Neural progenitor cell (in vitro differentiated cells): ENCODE measurements around the gene RAPGEF2. TPM values are rescaled to one million over a fixed set of nuclear protein-coding genes. Genes with fewer than 3 reads are reported as not detected.

Source experiments
- DNase-seq: peaks from one replicate; pipeline ENCODE4 v3.0.0-alpha.2; 2016; ENCODE audit warnings: low spot score
- H2AFZ ChIP-seq: fragments of 200-600 bp; sonication (generic); replicated peaks from 2 replicates; pipeline ENCODE4 v1.6.1; 2016; ENCODE audit warnings: antibody characterized with exemption
- H3F3A ChIP-seq: fragments of 200-600 bp; sonication (generic); 2 replicates; pipeline ENCODE4 v1.6.1; 2016; ENCODE audit warnings: antibody characterized with exemption, low read depth
- H3K27ac ChIP-seq: fragments of 200-600 bp; sonication (generic); 2 replicates; pipeline ENCODE4 v1.5.1; 2016; ENCODE audit warnings: mild to moderate bottlenecking
- H3K27me3 ChIP-seq: fragments of 200-600 bp; sonication (generic); 2 replicates; pipeline ENCODE4 v1.6.1; 2016; ENCODE audit warnings: mild to moderate bottlenecking, moderate library complexity
- H3K36me3 ChIP-seq: fragments of 200-600 bp; sonication (generic); 2 replicates; pipeline ENCODE4 v1.5.1; 2016
- H3K4me1 ChIP-seq: fragments of 200-600 bp; sonication (generic); 2 replicates; pipeline ENCODE4 v1.6.1; 2016; ENCODE audit warnings: mixed run types
- H3K4me2 ChIP-seq: fragments of 200-600 bp; sonication (generic); 2 replicates; pipeline ENCODE4 v1.6.1; 2016
- H3K4me3 ChIP-seq: fragments of 200-600 bp; sonication (generic); 2 replicates; pipeline ENCODE4 v1.5.1; 2016
- H3K79me2 ChIP-seq: fragments of 200-600 bp; sonication (generic); 2 replicates; pipeline ENCODE4 v1.6.1; 2016; ENCODE audit warnings: low read depth
- H3K9ac ChIP-seq: fragments of 200-600 bp; sonication (generic); 2 replicates; pipeline ENCODE4 v1.6.1; 2016
- H3K9me3 ChIP-seq: fragments of 200-600 bp; sonication (generic); 2 replicates; pipeline ENCODE4 v1.5.1; 2016; ENCODE audit warnings: low read depth
- H4K20me1 ChIP-seq: fragments of 200-600 bp; sonication (generic); 2 replicates; pipeline ENCODE4 v1.6.1; 2016; ENCODE audit warnings: low read depth
- H3K27ac Mint-ChIP-seq: 3 replicates; pipeline ENCODE4 v1.8.0; 2021; ENCODE audit warnings: mixed read lengths
- H3K27me3 Mint-ChIP-seq: 2 replicates; pipeline ENCODE4 v1.8.0; 2022; ENCODE audit warnings: low read depth, mild to moderate bottlenecking, inconsistent platforms, moderate library complexity, mixed read lengths; ENCODE audit not compliant: insufficient read depth
- H3K36me3 Mint-ChIP-seq: 3 replicates; pipeline ENCODE4 v1.8.0; 2021; ENCODE audit warnings: mixed read lengths
- H3K4me1 Mint-ChIP-seq: 3 replicates; pipeline ENCODE4 v1.8.0; 2021; ENCODE audit warnings: mixed read lengths
- H3K4me3 Mint-ChIP-seq: 3 replicates; pipeline ENCODE4 v1.8.0; 2021; ENCODE audit warnings: mild to moderate bottlenecking, moderate library complexity, mixed read lengths
- H3K9me3 Mint-ChIP-seq: 3 replicates; pipeline ENCODE4 v1.8.0; 2020; ENCODE audit warnings: mixed read lengths
- EZH2 ChIP-seq: fragments of 200-600 bp; sonication (generic); IDR thresholded peaks from 2 replicates; pipeline ENCODE4 v1.6.1; 2017; ENCODE audit warnings: antibody characterized with exemption, mild to moderate bottlenecking, moderate library complexity
- EZH2phosphoT487 ChIP-seq: fragments of 200-600 bp; sonication (generic); IDR thresholded peaks from 2 replicates; pipeline ENCODE4 v1.6.1; 2017; ENCODE audit warnings: antibody characterized with exemption
- total RNA-seq: library from RNA; depleted of rRNA; stranded (reverse); fragments of >200 nt; gene quantifications from 2 replicates; pipeline ENCODE4 v1.2.3, GENCODE V29; 2015; ENCODE audit warnings: low replicate concordance
- TF ChIP-seq, protein P1 (sequence below): fragments of 200-600 bp; sonication (generic); IDR thresholded peaks from 2 replicates; pipeline ENCODE4 v1.5.1; 2017; ENCODE audit warnings: antibody characterized with exemption, mild to moderate bottlenecking

Gene RAPGEF2
- total RNA-seq, 1 donor from 2014 or later = 70.4 TPM

DNA sequence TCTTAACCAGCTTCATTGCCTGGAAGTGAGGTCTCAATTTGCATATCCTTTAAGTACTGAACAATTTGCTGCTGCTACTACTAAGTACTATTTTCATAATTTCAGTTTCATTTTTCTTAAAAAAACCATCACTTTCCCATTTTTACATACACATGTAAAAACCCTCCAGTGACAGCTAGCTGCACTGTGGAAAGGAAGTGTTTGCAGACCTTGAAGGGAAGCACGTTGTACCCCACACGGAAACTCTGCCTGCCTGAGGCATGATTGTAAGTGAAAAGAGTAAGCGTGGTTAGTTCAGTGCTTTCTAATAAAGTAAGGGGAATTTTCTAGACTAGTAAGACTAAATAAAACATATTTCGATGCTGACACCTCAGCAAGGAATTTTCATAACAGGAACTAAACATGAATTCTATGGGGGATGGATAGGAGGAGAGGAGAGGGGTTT lies 103.6 kb downstream of the RAPGEF2 start:
- Histone ChIP-seq H3K4me1 (peaks cover 14% of the 10 kb centered on the region), H3K4me2 (no peak overlapping the region), H3K36me3 (no peaks in the 10 kb centered on the region), H3K9me3 (no peaks in the 10 kb centered on the region), H3K27me3 (no peaks in the 10 kb centered on the region), H3K9ac (no peak overlapping the region), H3K4me3 (no peak overlapping the region), H3F3A (no peaks in the 10 kb centered on the region), H4K20me1 (peaks cover 27% of the 10 kb centered on the region), H3K79me2 (peaks cover 10% of the 10 kb centered on the region), H3K27ac (no peak overlapping the region), H2AFZ (no peak overlapping the region)
- H3K4me3 Mint-ChIP-seq = no peak overlapping the region
- peaks cover 10% of the 10 kb centered on the region for H3K4me1 Mint-ChIP-seq
- peaks cover 11% of the 10 kb centered on the region for H3K36me3 Mint-ChIP-seq
- H3K27me3 Mint-ChIP-seq = peaks cover 2% of the 10 kb centered on the region
- H3K9me3 Mint-ChIP-seq = no peaks in the 10 kb centered on the region
- DNase-seq = no peak
- TF ChIP-seq EZH2 (no peak), EZH2phosphoT487 (no peak)
- TF ChIP-seq, protein P1, sequence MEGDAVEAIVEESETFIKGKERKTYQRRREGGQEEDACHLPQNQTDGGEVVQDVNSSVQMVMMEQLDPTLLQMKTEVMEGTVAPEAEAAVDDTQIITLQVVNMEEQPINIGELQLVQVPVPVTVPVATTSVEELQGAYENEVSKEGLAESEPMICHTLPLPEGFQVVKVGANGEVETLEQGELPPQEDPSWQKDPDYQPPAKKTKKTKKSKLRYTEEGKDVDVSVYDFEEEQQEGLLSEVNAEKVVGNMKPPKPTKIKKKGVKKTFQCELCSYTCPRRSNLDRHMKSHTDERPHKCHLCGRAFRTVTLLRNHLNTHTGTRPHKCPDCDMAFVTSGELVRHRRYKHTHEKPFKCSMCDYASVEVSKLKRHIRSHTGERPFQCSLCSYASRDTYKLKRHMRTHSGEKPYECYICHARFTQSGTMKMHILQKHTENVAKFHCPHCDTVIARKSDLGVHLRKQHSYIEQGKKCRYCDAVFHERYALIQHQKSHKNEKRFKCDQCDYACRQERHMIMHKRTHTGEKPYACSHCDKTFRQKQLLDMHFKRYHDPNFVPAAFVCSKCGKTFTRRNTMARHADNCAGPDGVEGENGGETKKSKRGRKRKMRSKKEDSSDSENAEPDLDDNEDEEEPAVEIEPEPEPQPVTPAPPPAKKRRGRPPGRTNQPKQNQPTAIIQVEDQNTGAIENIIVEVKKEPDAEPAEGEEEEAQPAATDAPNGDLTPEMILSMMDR = no peak
- no peak overlapping the region for H3K27ac Mint-ChIP-seq

GRCh38 chr4:159209249-159209648 lies 106.4 kb downstream of the RAPGEF2 start:
- H4K20me1 ChIP-seq = peaks cover 7% of the 10 kb centered on the region
- no peak overlapping the region for H2AFZ ChIP-seq
- H3K79me2 ChIP-seq = peaks cover 15% of the 10 kb centered on the region
- H3K4me2 ChIP-seq = no peak overlapping the region
- Mint-ChIP-seq H3K27me3 (no peaks in the 10 kb centered on the region), H3K27ac (no peak overlapping the region), H3K9me3 (no peaks in the 10 kb centered on the region), H3K4me3 (no peak overlapping the region), H3K4me1 (peaks cover 3% of the 10 kb centered on the region), H3K36me3 (peaks cover 13% of the 10 kb centered on the region)
- H3K4me1 ChIP-seq = peaks cover 10% of the 10 kb centered on the region
- no peak for DNase-seq
- no peak overlapping the region for H3K9ac ChIP-seq
- H3K27ac ChIP-seq = no peak overlapping the region
- no peaks in the 10 kb centered on the region for H3K36me3 ChIP-seq
- no peak overlapping the region for H3K4me3 ChIP-seq
- no peaks in the 10 kb centered on the region for H3K27me3 ChIP-seq
- no peaks in the 10 kb centered on the region for H3F3A ChIP-seq
- H3K9me3 ChIP-seq = no peaks in the 10 kb centered on the region
- TF ChIP-seq EZH2phosphoT487 (no peak), EZH2 (no peak)
- TF ChIP-seq, protein P1 = no peak

- no peak overlapping the region for H3K4me3 ChIP-seq
- H2AFZ ChIP-seq = no peak overlapping the region
- no peaks in the 10 kb centered on the region for H3K36me3 ChIP-seq
- no peak overlapping the region for H3K27ac ChIP-seq
- no peaks in the 10 kb centered on the region for H3K4me1 ChIP-seq
- no peak overlapping the region for H3K27ac Mint-ChIP-seq
- no peak overlapping the region for H3K4me3 Mint-ChIP-seq
- DNase-seq = peak; percentile 5
- no peaks in the 10 kb centered on the region for H4K20me1 ChIP-seq
- H3K9ac ChIP-seq = no peak overlapping the region
- H3K9me3 ChIP-seq = no peaks in the 10 kb centered on the region
- H3K4me1 Mint-ChIP-seq = no peaks in the 10 kb centered on the region
- peaks cover 21% of the 10 kb centered on the region for H3K79me2 ChIP-seq
- H3F3A ChIP-seq = no peaks in the 10 kb centered on the region
- H3K9me3 Mint-ChIP-seq = no peaks in the 10 kb centered on the region
- peaks cover 11% of the 10 kb centered on the region for H3K36me3 Mint-ChIP-seq
- H3K27me3 Mint-ChIP-seq = no peaks in the 10 kb centered on the region
- H3K4me2 ChIP-seq = no peak overlapping the region
- TF ChIP-seq, protein P1 = no peak
- no peak for TF ChIP-seq EZH2
- TF ChIP-seq EZH2phosphoT487 = no peak
- H3K27me3 ChIP-seq = no peaks in the 10 kb centered on the region
Measured at GRCh38 chr4:159210975-159211374, 108.1 kb downstream of the RAPGEF2 start.
